Left renal cortex interstitium (tissue), 4 donors: ENCODE measurements around the gene ZNF610. TPM values are rescaled to one million over a fixed set of nuclear protein-coding genes. Genes with fewer than 3 reads are reported as not detected.
A peak's percentile ranks its signal among the peaks of the same experiment; 100 is the strongest.
"Not testable (repeated sequence)": the region's sequence is repeated elsewhere in the genome, so short reads cannot be mapped to it uniquely, and the experiment has no call there.

ENCODE experiments used
- DNase-seq, 4 donors: peaks; one replicate each; pipeline ENCODE4 v3.0.0-alpha.2; 2013; ENCODE audit warnings: low read depth in 4 of 4, low spot score in 2 of 4, missing footprints in 1 of 4
- polyA plus RNA-seq, 4 donors: library from polyadenylated mRNA; unstranded; fragments of 120-200 nt; gene quantifications; one replicate each; pipeline ENCODE4 v1.2.1, GENCODE V29; 2013; ENCODE audit not compliant: insufficient read length in 4 of 4

Gene ZNF610
- polyA plus RNA-seq: 10 to 100 TPM; 10.5 to 12.9 (median 11.8) TPM

DNA sequence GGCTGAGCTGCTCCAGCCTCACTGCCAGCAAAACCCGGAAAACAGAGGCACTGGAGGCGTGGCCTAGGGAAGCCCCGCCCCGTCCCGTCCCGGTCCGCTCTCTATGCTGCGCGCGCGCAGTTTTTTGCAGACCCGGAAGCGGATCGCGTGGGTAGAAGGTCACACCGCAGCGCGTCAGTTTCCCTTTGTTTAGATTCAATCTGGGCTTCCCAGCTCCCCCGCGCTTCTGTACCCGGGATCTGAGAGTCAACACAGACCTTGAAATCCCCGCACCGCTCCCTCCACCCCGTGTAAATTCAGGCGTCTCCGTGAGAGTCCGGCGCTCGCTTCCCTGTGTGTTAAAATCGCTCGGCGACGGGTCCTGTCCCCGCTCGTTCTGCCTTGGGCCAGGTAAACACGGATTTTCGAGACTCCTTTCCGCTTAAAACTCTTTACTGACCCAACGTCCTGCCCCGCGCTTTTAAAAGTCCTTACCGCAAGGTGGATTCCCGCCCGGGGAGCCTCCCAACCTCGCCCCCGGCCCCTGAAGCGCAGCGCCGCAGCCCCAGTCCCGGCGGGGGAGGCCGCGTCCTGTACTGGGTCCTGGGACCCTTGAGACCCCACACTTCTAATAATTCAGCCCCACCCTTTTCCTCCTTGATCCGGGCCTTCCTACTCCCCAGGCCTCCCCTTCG lies at the start of gene ZNF610:
TSS of gene ZNF610 (plus strand) at position 127 of the 674 bp plus-strand sequence. CDS start 12,930 bp downstream, outside the sequence.
- DNase-seq: peak; percentile 74 to 83 (median 80)

DNA sequence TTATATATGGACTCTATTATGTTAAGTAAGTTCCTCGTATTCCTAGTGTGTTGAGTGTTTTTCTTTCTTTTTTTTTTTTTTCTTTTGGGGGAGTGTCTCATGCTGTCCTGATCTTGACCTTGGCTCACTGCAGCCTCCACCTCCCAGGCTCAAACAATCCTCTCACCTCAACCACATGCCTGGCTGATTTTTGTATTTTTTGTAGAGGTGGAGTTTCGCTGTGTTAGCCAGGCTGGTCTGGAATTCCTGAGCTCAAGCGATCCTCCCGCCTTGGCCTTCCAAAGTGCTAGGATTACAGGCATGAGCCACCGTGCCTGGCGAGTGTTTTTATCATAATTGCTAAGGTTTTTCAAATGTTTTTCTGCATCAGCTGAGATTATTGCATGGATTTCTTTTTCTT lies 49.8 kb upstream of the ZNF610 start:
- DNase-seq: no peak

DNA sequence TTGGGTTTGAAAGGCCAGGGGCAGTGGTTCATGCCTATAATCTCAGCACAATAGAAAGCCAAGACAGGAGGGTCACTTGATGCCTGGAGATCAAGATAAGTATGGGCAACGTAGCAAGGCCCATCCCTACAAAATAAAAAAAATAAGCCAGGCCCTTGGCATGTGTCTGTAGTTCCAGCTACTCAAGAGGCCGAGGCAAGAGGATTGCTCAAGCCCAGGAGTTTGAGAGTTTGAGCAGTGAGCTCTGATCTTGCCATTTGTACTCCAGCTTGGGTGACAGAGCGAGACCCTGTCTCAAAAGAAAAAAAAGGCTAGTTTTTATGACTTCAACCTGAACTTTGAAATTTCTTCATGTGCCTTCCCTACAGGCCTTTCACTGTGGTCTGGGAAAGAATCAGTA lies 44.3 kb upstream of the ZNF610 start:
- DNase-seq: no peak

DNA sequence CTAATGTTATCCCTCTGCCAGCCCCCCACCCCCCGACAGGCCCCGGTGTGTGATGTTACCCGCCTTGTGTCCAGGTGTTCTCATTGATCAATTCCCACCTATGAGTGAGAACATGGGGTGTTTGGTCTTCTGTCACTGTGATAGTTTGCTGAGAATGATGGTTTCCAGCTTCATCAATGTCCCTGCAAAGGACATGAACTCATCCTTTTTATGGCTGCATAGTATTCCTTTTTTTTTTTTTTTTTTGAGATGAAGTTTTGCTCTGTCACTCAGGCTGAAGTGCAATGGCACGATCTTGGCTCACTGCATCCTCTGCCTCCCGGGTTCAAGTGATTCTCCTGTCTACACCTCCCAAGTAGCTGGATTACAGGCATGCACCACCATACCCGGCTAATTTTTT lies 43.1 kb upstream of the ZNF610 start:
- not testable (repeated sequence) for DNase-seq

DNA sequence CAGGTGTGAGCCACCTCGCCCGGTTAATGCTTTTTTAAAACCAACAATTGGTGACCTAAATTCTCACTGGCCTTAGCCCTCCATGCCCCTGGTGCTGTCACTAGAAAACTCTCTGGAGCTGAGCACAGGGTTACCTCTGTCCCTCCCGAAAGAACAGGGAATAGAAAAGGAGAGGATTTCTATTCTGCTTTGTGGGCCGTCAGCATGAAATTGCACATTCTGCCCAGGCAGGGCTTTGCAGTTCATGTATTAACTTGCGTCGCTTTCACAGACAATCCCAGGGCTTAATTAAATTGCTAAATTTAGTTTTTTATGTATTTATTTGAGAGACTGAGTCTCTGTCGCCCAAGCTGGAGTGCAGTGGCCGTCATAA lies 39.7 kb upstream of the ZNF610 start:
- no peak for DNase-seq

DNA sequence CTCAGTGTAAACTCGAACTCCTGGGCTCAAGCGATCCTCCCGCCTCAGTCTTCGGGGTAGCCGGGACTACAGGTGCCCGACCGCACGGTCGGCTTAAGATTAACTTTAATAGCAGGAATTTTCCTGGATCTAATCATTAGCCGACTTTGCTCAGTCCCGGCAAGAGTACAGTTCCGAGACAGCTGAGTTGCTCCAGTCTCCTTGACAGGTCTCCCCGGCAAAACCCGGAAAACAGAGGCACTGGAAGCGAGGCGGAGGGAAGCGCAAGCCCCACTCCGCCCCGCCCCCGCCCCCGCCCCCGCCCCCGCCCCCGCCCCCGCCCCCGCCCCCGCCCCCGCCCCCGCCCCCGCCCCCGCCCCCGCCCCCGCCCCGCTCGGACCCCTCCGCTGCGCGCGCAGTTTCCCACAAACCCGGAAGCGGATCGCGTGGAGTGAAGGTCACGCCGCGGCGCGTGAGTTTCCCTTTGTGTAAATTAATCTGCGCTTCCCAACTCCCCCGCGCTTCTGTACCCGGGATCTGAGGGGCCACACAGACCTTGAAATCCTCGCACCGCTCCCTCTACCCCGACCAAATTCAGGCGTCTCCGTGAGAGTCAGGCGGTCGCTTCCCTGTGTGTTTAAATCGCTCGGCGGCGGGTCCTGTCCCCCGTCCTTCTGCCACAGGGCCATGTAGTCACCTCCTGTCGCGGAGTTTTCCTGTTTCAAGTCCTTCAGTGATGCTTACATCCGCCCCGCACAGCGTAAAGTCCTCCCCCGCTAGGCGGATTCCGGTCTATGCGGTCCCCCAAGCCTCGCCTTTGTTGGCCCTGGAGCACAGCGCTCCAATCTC lies 39.1 kb upstream of the ZNF610 start, which contains the start of gene ZNF480:
TSS of gene ZNF480 (plus strand) at position 397 of the 828 bp plus-strand sequence. CDS start 3,244 bp downstream, outside the sequence.
- DNase-seq: peak; percentile 62 to 77 (median 72)

DNA sequence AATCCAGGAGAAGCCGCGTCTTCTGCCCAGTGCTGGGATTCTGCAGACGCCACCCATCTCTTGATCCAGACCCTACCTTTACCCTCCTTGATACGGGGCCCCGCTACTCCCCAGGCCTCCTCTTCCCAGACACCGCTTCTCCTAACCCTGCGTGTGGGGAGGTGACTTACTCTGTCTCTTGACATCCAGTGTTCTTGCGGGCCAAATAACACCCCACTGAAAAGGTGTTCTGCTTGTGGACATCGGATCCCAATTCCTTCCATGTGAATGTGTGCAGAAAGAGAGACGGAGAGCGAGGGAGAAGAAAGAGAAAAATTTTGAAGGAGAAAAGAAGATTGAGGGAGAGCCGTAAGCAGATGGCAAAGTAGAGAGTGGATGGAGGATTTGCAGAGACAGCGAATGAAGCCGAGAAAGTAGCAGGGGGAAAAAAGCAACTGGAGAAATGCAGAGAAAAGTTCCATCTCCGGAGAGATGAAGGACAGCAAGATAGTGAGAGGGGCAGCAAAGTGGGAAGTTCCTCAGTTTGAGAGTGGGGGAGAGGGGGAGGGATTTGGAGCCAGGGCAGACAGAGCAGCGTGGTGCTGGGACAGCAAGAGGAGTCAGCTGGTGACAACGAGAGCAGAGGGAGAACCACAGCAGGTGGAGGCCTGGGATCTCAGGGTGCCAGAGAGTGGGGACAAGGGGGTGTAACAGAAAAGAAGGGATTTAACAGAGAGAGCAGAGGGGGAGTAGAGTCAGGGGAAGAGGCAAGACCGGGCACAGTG lies 38.3 kb upstream of the ZNF610 start:
- DNase-seq: peak in 1 of 4 donors; percentile 31

DNA sequence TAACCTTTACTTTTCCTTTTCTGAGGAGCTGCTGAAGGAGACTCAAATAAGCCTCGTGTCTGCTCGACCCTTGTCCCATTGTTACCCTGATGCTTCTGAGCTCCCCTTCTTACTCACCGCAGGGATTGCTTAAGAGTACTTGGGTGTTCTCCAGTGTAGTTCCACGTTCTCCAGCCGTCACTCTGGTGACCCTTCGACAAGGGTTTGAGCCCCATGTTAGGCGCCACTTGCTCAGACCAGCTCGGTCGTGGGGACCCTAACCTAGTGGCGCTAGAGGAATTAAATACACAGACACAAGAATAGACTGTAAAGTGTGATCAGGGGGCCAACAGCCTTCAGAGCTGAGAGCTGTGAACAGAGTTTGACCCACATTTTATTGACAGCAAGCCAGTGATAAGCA lies 28.8 kb upstream of the ZNF610 start:
- DNase-seq: no peak

DNA sequence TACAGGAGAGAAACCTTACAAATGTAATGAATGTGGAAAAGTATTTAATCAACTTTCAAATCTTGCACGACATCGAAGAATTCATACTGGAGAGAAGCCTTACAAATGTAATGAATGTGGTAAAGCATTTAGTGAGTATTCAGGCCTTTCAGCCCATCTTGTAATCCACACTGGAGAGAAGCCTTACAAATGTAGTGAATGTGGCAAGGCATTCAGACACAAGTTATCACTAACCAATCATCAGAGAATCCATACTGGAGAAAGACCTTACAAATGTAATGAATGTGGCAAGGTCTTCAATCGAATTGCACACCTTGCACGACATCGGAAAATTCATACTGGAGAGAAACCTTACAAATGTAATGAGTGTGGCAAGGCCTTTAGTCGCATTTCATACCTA lies 13.6 kb upstream of the ZNF610 start:
- no peak for DNase-seq

DNA sequence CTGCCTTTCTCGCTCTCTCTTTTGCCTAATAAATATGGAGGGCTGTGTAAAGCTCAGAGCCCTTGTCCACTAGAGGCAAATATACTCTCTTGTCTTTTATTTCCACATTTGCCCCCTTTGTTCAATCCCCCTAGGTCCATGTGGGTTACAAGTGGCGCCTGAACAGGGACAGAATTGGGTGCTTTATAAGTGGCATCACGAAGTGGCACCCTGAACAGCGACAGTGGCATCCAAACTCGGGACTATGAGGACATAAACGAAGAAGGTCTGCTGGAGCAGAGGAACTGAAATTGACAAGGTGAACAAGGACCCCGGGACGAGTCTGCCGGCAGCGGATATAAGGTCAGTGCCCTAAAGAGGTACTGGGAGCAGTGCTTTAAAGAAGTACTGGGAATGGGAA lies 4.3 kb upstream of the ZNF610 start:
- DNase-seq: no peak

DNA sequence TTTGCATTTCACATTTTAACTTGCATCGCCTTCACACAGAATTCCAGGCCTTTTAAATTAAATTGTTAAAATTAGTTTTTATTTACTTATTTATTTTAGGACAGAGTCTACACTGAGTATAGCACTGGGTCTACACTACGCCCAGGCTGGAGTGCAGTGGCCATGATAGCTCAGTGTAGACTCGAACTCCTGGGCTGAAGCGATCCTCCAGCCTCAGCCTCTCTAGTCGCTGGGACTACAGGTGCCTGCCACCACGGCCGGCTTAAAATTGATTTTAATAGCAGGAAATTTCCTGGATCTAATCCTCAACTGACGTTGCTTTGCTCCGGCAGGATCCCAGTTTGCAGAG lies 301 bp upstream of the ZNF610 start:
- DNase-seq: no peak

DNA sequence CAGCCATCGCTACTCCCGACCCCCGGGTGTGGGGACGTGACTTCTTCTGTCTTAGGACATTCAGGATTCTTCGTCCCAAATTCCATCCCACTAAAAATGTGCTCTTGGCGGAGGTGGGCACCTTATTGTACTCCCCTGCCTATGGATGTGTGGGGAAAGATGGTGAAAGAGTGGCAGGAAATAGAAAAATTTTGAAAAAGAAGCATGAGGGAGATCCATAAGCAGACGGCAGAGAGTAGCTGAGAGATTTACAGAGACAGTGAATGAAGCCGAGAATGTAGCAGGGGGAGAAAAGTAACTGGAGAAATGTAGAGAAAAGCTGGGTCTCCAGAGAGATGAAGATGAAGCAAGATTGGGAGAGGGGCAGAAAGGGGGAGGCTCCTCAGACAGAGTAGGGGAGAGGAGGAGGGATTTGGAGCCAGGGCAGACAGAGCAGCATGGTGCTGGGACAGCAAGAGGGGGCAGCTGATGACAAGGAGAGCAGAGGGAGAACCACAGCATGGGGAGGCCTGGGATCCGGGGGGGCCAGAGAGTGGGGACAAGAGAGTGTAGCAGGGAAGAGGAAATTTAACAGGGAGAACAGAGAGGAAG lies 843 bp downstream of the ZNF610 start:
- DNase-seq: peak in 3 of 4 donors; percentile 15 to 23 (median 15)

DNA sequence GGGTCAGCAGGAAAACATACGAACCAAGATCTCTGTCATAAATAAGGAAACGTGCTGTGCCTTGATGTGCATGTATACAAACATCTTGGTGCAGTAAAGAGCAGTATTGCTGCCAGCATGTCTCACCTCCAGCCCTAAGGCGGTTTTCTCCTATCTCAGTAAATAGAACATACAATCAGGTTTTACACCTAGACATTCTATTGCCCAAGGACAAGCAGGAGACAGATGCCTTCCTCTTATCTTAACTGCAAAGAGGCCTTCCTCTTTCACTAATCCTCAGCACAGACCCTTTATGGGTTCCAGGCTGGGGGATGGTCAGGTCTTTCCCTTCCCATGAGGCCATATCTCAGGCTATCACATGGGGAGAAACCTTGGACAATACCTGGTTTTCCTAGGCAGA lies 3.0 kb downstream of the ZNF610 start:
- not testable (repeated sequence) for DNase-seq

DNA sequence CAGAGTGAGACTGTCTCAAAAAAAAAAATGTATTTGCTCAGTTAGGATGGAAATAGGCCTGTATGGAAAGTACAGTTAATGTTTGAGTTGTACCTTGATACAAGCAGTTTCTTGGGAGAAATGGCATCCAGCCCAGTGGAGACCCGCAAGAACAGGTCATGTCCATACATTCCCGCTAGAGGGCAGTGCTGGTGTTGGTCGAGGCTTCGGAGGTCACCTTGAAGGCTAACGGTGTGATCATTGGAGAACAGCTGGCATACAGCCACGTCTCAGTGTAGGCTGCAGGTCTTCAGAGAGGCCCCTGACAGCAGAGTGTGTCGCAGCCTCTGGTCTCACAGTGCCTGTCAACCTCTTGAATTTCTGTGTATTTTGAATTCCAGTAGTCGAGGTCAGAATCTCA lies 7.5 kb downstream of the ZNF610 start:
- DNase-seq: peak in 3 of 4 donors; percentile 37 to 83 (median 64)

DNA sequence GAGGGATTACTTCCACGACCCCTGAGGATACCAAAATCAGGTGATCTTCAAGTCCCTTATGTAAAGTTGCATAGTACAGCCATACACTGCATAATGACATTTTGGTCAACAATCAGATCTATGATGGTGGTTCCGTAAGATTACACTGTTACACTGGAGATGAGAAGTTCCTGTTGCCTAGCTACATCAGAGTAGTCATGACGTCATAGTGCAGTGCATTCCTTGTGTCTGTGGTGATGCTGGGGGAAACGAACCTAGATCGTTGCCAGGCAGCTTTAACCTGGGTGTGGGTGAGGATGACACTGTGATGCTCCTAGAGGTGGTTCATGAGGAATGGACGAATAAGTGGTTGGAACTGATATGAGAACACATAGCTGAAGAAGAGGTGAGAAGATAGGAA lies 9.1 kb downstream of the ZNF610 start:
- no peak for DNase-seq

DNA sequence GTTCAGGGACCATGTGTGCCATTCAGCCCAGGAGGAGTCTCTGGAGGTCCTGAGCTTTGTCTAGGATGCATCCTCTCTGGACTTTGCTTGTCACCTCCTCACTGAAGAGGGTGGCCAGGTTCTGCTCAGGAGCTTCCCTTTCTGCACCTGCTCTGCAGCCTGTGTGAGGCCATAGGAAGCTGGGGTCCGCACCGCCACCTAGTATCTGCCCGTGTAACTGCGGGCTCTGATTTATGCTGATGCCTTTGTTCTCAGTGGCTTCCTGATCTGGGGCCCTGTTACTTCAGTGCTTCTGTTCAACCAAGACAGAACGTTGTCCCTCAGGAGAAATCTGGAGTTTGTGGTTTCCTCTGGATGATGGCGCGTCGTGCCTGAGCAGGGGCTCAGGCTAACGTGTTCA lies 15.5 kb downstream of the ZNF610 start:
- DNase-seq: no peak

DNA sequence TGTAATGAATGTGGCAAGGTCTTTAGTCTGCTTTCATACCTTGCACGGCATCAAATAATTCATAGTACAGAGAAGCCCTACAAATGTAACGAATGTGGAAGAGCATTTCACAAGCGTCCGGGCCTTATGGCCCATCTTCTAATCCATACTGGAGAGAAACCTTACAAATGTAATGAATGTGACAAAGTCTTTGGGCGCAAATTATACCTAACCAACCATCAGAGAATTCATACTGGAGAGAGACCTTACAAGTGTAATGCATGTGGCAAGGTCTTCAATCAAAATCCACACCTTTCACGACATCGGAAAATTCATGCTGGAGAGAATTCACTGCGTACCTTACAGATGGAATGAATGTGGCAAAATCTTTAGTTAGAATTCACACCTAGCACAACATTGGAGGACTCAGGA lies 30.4 kb downstream of the ZNF610 start:
- no peak for DNase-seq

DNA sequence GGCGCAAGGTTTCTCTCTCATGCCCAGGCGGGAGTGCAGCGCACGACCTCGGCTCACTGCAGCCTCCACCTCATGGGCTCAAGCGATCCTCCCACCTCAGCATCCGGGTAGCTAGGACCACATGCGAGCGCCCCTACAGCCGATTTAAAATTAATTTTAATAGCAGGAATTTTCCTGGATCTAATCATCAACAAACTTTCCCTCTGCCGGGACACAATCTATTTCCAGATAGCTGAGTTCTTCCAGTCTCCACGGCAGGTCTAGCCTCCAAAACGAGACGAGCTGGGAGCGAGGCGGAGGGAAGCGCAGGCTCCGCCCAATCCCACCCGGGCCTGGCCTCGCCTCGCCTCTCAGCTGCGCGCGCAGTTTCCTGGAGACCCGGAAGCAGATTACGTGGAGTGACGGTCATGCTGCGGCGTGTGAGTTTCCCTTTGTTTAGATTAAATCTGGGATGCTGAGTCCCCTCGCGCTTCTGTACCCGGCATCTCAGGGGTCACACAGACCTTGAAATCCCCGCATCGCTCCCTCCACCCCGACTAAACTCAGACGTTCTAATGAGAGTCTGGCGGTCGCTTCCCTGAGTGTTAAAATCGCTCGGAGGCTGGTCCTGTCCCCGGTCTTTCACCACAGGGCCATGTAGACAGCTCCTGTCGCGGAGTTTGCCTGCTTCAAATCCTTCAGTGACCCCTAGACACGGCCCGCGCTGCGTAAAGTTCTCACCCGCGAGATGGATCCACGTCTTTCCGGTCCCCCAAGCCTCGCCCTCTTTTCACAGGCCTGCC lies 33.7 kb downstream of the ZNF610 start, which contains the start of gene ZNF880:
TSS of gene ZNF880 (plus strand) at position 365 of the 782 bp plus-strand sequence. CDS start at position 408, 43 bp downstream.
- DNase-seq: peak; percentile 88 to 95 (median 90)

DNA sequence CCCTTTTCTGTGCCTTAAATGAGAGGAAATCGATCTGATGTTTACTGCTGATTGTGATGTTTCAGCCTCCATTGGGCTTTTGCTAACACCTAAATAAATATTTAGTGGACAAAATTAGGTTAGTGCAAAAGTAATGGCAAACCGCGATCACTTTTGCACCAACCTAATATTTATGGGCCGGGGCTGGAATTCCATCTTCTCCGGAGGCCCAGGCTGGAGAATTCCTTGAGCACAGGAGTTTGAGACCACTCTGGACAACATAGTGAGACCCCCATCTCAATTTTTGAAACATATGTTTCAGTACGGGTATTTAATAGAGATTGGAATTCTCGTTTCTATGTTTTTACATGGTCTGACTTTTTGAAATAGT lies 34.3 kb downstream of the ZNF610 start:
- no peak for DNase-seq

DNA sequence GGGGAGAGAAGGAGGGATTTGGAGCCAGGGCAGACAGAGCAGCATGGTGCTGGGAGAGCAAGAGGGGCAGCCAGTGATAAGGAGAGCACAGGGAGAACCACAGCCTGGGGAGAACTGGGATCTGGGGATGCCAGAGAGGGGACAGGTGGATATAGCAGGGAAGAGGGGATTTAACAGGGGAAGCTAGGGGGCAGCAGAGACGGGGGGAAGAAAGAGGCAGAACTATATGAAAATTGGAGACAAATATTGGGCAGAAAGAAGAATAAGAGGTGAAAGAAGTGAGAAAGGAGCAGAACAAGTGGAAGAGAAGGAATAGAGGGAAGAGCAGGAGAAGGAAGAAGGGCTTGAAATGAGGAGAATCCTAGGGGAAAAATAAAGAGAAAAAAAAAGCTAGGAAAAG lies 55.1 kb downstream of the ZNF610 start:
- DNase-seq: no peak
